Measurements from ENCODE around the gene CDKN1A. TPM values are rescaled to one million over a fixed set of nuclear protein-coding genes. Genes with fewer than 3 reads are reported as not detected.

Gene CDKN1A
- total RNA-seq, 1 experiment from 2014 or later: 17.4 TPM

GRCh38 chr6:36684447-36684812, 5.9 kb downstream of the CDKN1A start:
- Mint-ChIP-seq H3K27me3 (ENCODE audit: low read depth) (peaks cover 10% of the 10 kb centered on the region), H3K36me3 (ENCODE audit: insufficient read depth in 1 of 3, low read depth in 3 of 3) (peaks cover 0 to 40% (median 11%) of the 10 kb centered on the region in 3 experiments; a peak in 3 of 7 replicates), H3K4me3 (no peak overlapping the region), H3K9me3 (no peaks in the 10 kb centered on the region; a peak in 2 of 5 replicates), H3K27ac (no peak overlapping the region), H3K4me1 (peaks cover 11 to 14% of the 10 kb centered on the region in 2 experiments)
- no peaks in the 10 kb centered on the region for H3K79me2 ChIP-seq (ENCODE audit: insufficient read depth, low read length)
- no CpG with 5 or more reads among the region's 6 CpGs for WGBS (ENCODE audit: extremely low coverage, insufficient read length, low lambda C conversion rate)
- H3K9ac ChIP-seq (ENCODE audit: extremely low read depth, insufficient read length, low read length): no peak overlapping the region
- no peak overlapping the region for H4K91ac ChIP-seq (ENCODE audit: insufficient read length, low read depth, low read length)
- no peak overlapping the region for H3K4ac ChIP-seq (ENCODE audit: low read depth, low read length)
- H2BK120ac ChIP-seq (ENCODE audit: low read depth, low read length, poor library complexity, severe bottlenecking): no peak overlapping the region
- H3T11ph ChIP-seq (ENCODE audit: low read length): no peak overlapping the region
- no peak overlapping the region for H2BK20ac ChIP-seq (ENCODE audit: low read depth, low read length, poor library complexity, severe bottlenecking)
- no peak overlapping the region for H3K4me2 ChIP-seq (ENCODE audit: insufficient read depth, insufficient read length, low read length)
- no peak overlapping the region for H2AK5ac ChIP-seq (ENCODE audit: insufficient read length, low read length)
- H3K18ac ChIP-seq (ENCODE audit: insufficient read length, low read depth, low read length): no peak overlapping the region
- peaks cover under 1% of the 10 kb centered on the region; the same call in 1 of the 2 replicates for H3K27me3 ChIP-seq (ENCODE audit: insufficient read depth, low read length)
- H4K20me1 ChIP-seq (ENCODE audit: control insufficient read depth, insufficient read depth, insufficient read length): no peaks in the 10 kb centered on the region
- H4K8ac ChIP-seq (replicated peaks; ENCODE audit: insufficient read length, low read depth, low read length): no peak overlapping the region
- H4K5ac ChIP-seq (ENCODE audit: insufficient read length, low read depth, low read length): no peak overlapping the region
- H3K27ac ChIP-seq (ENCODE audit: insufficient read length, low read depth, low read length): no peak overlapping the region
- H2BK5ac ChIP-seq (ENCODE audit: insufficient read length, low read length): no peak overlapping the region
- H2BK15ac ChIP-seq (ENCODE audit: low read depth, low read length): no peak overlapping the region
- DNase-seq: no peak
- no peaks in the 10 kb centered on the region for H3K9me3 ChIP-seq (ENCODE audit: control insufficient read depth, low read depth, low read length)
- no peak overlapping the region for H3K14ac ChIP-seq (ENCODE audit: insufficient read depth, low read length)
- TF ChIP-seq CTCF (conservative IDR thresholded peaks at IDR 0.05): no peak
- no peak overlapping the region for H3K56ac ChIP-seq (ENCODE audit: insufficient read length, low read depth, low read length)
- no peak overlapping the region for H2BK12ac ChIP-seq (ENCODE audit: insufficient read length, low read depth, low read length)
- peaks cover 5% of the 10 kb centered on the region for H3K23me2 ChIP-seq (ENCODE audit: insufficient read length, low read depth, low read length, poor library complexity, severe bottlenecking)
- no peak overlapping the region for H2AFZ ChIP-seq (ENCODE audit: low read length)
- no peaks in the 10 kb centered on the region for H3K4me1 ChIP-seq (ENCODE audit: insufficient read depth, low read length)
- H3K79me1 ChIP-seq (ENCODE audit: insufficient read depth, low read depth, low read length, poor library complexity, severe bottlenecking): no peaks in the 10 kb centered on the region
- H3K23ac ChIP-seq (ENCODE audit: insufficient read length, low read depth, low read length): no peak overlapping the region

All from H9 (cell line).